IPS-20b (cell line): ENCODE results near the gene ATM.
"Not testable (repeated sequence)": the region's sequence is repeated elsewhere in the genome, so short reads cannot be mapped to it uniquely, and the experiment has no call there.

ENCODE experiments used
- H3K27ac ChIP-seq: one replicate; pipeline ENCODE4 v1.5.1; 2013; ENCODE audit warnings: low read length
- H3K27me3 ChIP-seq: 2 replicates; pipeline ENCODE4 v1.6.1; 2013; ENCODE audit warnings: mild to moderate bottlenecking, low read length, inconsistent platforms; ENCODE audit not compliant: insufficient read depth
- H3K36me3 ChIP-seq: 2 replicates; pipeline ENCODE4 v1.6.1; 2013; ENCODE audit warnings: low read depth, mild to moderate bottlenecking, inconsistent platforms, low read length, moderate library complexity; ENCODE audit not compliant: insufficient read depth
- H3K4me1 ChIP-seq: 2 replicates; pipeline ENCODE4 v1.6.1; 2013; ENCODE audit warnings: mild to moderate bottlenecking, control low read depth, inconsistent platforms, low read length, moderate library complexity; ENCODE audit not compliant: insufficient read depth
- H3K4me3 ChIP-seq: 2 replicates; pipeline ENCODE4 v1.5.1; 2013; ENCODE audit warnings: mild to moderate bottlenecking, low read length, inconsistent platforms
- H3K9ac ChIP-seq: 2 replicates; pipeline ENCODE4 v1.6.1; 2013; ENCODE audit warnings: low read depth, mild to moderate bottlenecking, inconsistent platforms, low read length, moderate library complexity
- H3K9me3 ChIP-seq: 2 replicates; pipeline ENCODE4 v1.6.1; 2013; ENCODE audit warnings: mild to moderate bottlenecking, low read depth, low read length, inconsistent platforms; ENCODE audit not compliant: insufficient read depth

Gene ATM

GRCh38 chr11:108343714-108344113 lies 120.8 kb downstream of the ATM start:
- Histone ChIP-seq H3K27ac (no peak overlapping the region), H3K9ac (no peak overlapping the region), H3K9me3 (no peaks in the 10 kb centered on the region), H3K4me3 (no peak overlapping the region), H3K27me3 (no peaks in the 10 kb centered on the region), H3K4me1 (peaks cover 20% of the 10 kb centered on the region), H3K36me3 (peaks cover 14% of the 10 kb centered on the region)

GRCh38 chr11:108345767-108346166 lies 122.9 kb downstream of the ATM start:
- H3K27ac ChIP-seq = no peak overlapping the region
- no peak overlapping the region for H3K4me3 ChIP-seq
- no peaks in the 10 kb centered on the region for H3K9me3 ChIP-seq
- peaks cover 30% of the 10 kb centered on the region for H3K36me3 ChIP-seq
- no peak overlapping the region for H3K9ac ChIP-seq
- H3K27me3 ChIP-seq = no peaks in the 10 kb centered on the region
- no peaks in the 10 kb centered on the region; the same call in 1 of the 2 replicates for H3K4me1 ChIP-seq

- H3K4me3 ChIP-seq = no peak overlapping the region
- no peaks in the 10 kb centered on the region for H3K4me1 ChIP-seq
- H3K9me3 ChIP-seq = no peaks in the 10 kb centered on the region
- no peak overlapping the region for H3K27ac ChIP-seq
- peaks cover 37% of the 10 kb centered on the region for H3K36me3 ChIP-seq
- H3K27me3 ChIP-seq = no peaks in the 10 kb centered on the region
- no peak overlapping the region for H3K9ac ChIP-seq
Observed at GRCh38 chr11:108346451-108346850, 123.6 kb downstream of the ATM start.

GRCh38 chr11:108351468-108351867 lies 128.6 kb downstream of the ATM start:
- H3K4me3 ChIP-seq = no peak overlapping the region
- no peak overlapping the region for H3K9ac ChIP-seq
- peaks cover 78% of the 10 kb centered on the region for H3K36me3 ChIP-seq
- H3K27me3 ChIP-seq = no peaks in the 10 kb centered on the region
- H3K9me3 ChIP-seq = no peaks in the 10 kb centered on the region
- no peaks in the 10 kb centered on the region for H3K4me1 ChIP-seq
- no peak overlapping the region for H3K27ac ChIP-seq

GRCh38 chr11:108364159-108364558 lies 141.3 kb downstream of the ATM start:
- no peak overlapping the region for H3K4me3 ChIP-seq
- no peaks in the 10 kb centered on the region for H3K4me1 ChIP-seq
- no peaks in the 10 kb centered on the region for H3K9me3 ChIP-seq
- no peak overlapping the region for H3K9ac ChIP-seq
- no peaks in the 10 kb centered on the region for H3K27me3 ChIP-seq
- no peak overlapping the region for H3K27ac ChIP-seq
- peaks cover 18% of the 10 kb centered on the region; the same call in 1 of the 2 replicates for H3K36me3 ChIP-seq

- Histone ChIP-seq H3K9ac (no peak overlapping the region), H3K4me1 (no peaks in the 10 kb centered on the region), H3K9me3 (peaks cover 3% of the 10 kb centered on the region), H3K4me3 (no peak overlapping the region), H3K27me3 (no peaks in the 10 kb centered on the region), H3K27ac (no peak overlapping the region), H3K36me3 (peaks cover 18% of the 10 kb centered on the region; the same call in 1 of the 2 replicates)
Observed at GRCh38 chr11:108368134-108368533, 145.3 kb downstream of the ATM start.

GRCh38 chr11:108369064-108369463 lies 146.2 kb downstream of the ATM start:
- no peaks in the 10 kb centered on the region for H3K27me3 ChIP-seq
- H3K4me3 ChIP-seq = no peak overlapping the region
- no peaks in the 10 kb centered on the region for H3K4me1 ChIP-seq
- H3K9me3 ChIP-seq = peaks cover 5% of the 10 kb centered on the region
- H3K9ac ChIP-seq = no peak overlapping the region
- H3K36me3 ChIP-seq = peaks cover 18% of the 10 kb centered on the region; the same call in 1 of the 2 replicates
- H3K27ac ChIP-seq = no peak overlapping the region

- H3K27me3 ChIP-seq = no peaks in the 10 kb centered on the region
- H3K4me1 ChIP-seq = no peaks in the 10 kb centered on the region
- no peak overlapping the region for H3K27ac ChIP-seq
- no peak overlapping the region for H3K9ac ChIP-seq
- H3K9me3 ChIP-seq = peaks cover 5% of the 10 kb centered on the region
- H3K4me3 ChIP-seq = no peak overlapping the region
- H3K36me3 ChIP-seq = peaks cover 12% of the 10 kb centered on the region; the same call in 1 of the 2 replicates
Observed at GRCh38 chr11:108370315-108370714, 147.4 kb downstream of the ATM start.

GRCh38 chr11:108370990-108371389 lies 148.1 kb downstream of the ATM start:
- Histone ChIP-seq H3K27ac (no peak overlapping the region), H3K9me3 (peaks cover 5% of the 10 kb centered on the region), H3K4me1 (no peaks in the 10 kb centered on the region), H3K4me3 (no peak overlapping the region), H3K36me3 (peaks cover 7% of the 10 kb centered on the region; the same call in 1 of the 2 replicates), H3K9ac (no peak overlapping the region), H3K27me3 (no peaks in the 10 kb centered on the region)

- not testable (repeated sequence) for H3K9me3 ChIP-seq, H3K27me3 ChIP-seq, H3K36me3 ChIP-seq, H3K4me3 ChIP-seq, H3K9ac ChIP-seq, H3K27ac ChIP-seq, H3K4me1 ChIP-seq
Observed at GRCh38 chr11:108373505-108373904, 150.6 kb downstream of the ATM start.

GRCh38 chr11:108388576-108388975 lies 165.7 kb downstream of the ATM start:
- Histone ChIP-seq H3K4me1 (no peaks in the 10 kb centered on the region), H3K36me3 (no peaks in the 10 kb centered on the region), H3K9me3 (no peaks in the 10 kb centered on the region; the same call in 1 of the 2 replicates), H3K27ac (no peak overlapping the region), H3K4me3 (no peak overlapping the region), H3K9ac (no peak overlapping the region), H3K27me3 (no peaks in the 10 kb centered on the region)

- Histone ChIP-seq H3K9ac (no peak overlapping the region), H3K27ac (no peak overlapping the region), H3K36me3 (no peaks in the 10 kb centered on the region), H3K4me1 (no peaks in the 10 kb centered on the region), H3K9me3 (no peaks in the 10 kb centered on the region), H3K4me3 (no peak overlapping the region), H3K27me3 (no peaks in the 10 kb centered on the region)
Observed at GRCh38 chr11:108392353-108392752, 169.5 kb downstream of the ATM start.

- H3K4me3 ChIP-seq = no peak overlapping the region
- H3K36me3 ChIP-seq = no peaks in the 10 kb centered on the region
- no peak overlapping the region for H3K27ac ChIP-seq
- H3K9me3 ChIP-seq = no peaks in the 10 kb centered on the region
- H3K9ac ChIP-seq = no peak overlapping the region
- H3K4me1 ChIP-seq = no peaks in the 10 kb centered on the region
- H3K27me3 ChIP-seq = no peaks in the 10 kb centered on the region
Observed at GRCh38 chr11:108393046-108393445, 170.2 kb downstream of the ATM start.
